BJ (cell line): ENCODE results near the gene SORBS2. TPM values are rescaled to one million over a fixed set of nuclear protein-coding genes. Genes with fewer than 3 reads are reported as not detected.

Experiments used
- CTCF ChIA-PET: fragments of 350-600 bp; formaldehyde crosslinking; extraction: SDS; loops from one replicate; lab custom pipeline; 2021; ENCODE audit warnings: antibody characterized with exemption, inconsistent platforms; lab: Yijun Ruan, JAX
- POLR2A ChIA-PET: fragments of 300-600 bp; sonication (Branson Sonifier 250); formaldehyde crosslinking; extraction: SDS; loops from one replicate; lab custom pipeline; 2021; ENCODE audit warnings: antibody characterized with exemption; lab: Charles Lee
- DNase-seq: peaks from one replicate; pipeline ENCODE4 v3.0.0-alpha.2; 2011; ENCODE audit warnings: low read depth
- H3K27me3 ChIP-seq: 2 replicates; pipeline ENCODE4 v1.6.0; 2011; ENCODE audit warnings: low read length; ENCODE audit not compliant: control insufficient read depth, insufficient read depth
- H3K36me3 ChIP-seq: 2 replicates; pipeline ENCODE4 v1.5.1; 2011; ENCODE audit warnings: low read length; ENCODE audit not compliant: control insufficient read depth, insufficient read depth
- H3K4me3 ChIP-seq: 2 replicates; pipeline ENCODE4 v1.5.1; 2011; ENCODE audit warnings: low read depth, mild to moderate bottlenecking, control low read depth, low read length
- CTCF ChIP-seq: IDR thresholded peaks from 2 replicates; pipeline ENCODE4 v1.5.1; 2011; ENCODE audit warnings: low read depth, mild to moderate bottlenecking, control low read depth, inconsistent platforms, low read length, moderate library complexity; ENCODE audit not compliant: insufficient read depth
- polyA plus RNA-seq: library from polyadenylated mRNA; depleted of rRNA; stranded (reverse); fragments of >200 nt; gene quantifications from 2 replicates; pipeline ENCODE4 v1.2.3, GENCODE V29; 2011

The SORBS2 gene
- polyA plus RNA-seq, 1 experiment = 9.1 TPM

- H3K4me3 ChIP-seq = no peak overlapping the region
- ChIA-PET POLR2A (no interaction called here), CTCF (interaction anchor here (0.6 to 0.7 kb wide), 2 partner anchors 18 to 952 kb away, joined by 3 read pairs; no protein-coding TSS in a partner anchor)
- H3K36me3 ChIP-seq = no peaks in the 10 kb centered on the region
- no peak for TF ChIP-seq CTCF
- DNase-seq = no peak
- no peaks in the 10 kb centered on the region for H3K27me3 ChIP-seq
Measured at GRCh38 chr4:185849664-185850550, 37.9 kb upstream of the SORBS2 start.

- ChIA-PET CTCF (no interaction called here), POLR2A (no interaction called here)
- Histone ChIP-seq H3K36me3 (no peaks in the 10 kb centered on the region), H3K27me3 (no peaks in the 10 kb centered on the region), H3K4me3 (no peak overlapping the region)
- peak; percentile 47 for DNase-seq
- no peak for TF ChIP-seq CTCF
Measured at GRCh38 chr4:185847352-185848097, 35.5 kb upstream of the SORBS2 start.

GRCh38 chr4:185846505-185847150 is 34.6 kb upstream of the SORBS2 start:
- Histone ChIP-seq H3K36me3 (no peaks in the 10 kb centered on the region), H3K4me3 (no peak overlapping the region), H3K27me3 (no peaks in the 10 kb centered on the region)
- DNase-seq = no peak
- ChIA-PET POLR2A (no interaction called here), CTCF (no interaction called here)
- no peak for TF ChIP-seq CTCF

GRCh38 chr4:185845966-185846365 is 34.0 kb upstream of the SORBS2 start:
- Histone ChIP-seq H3K36me3 (no peaks in the 10 kb centered on the region), H3K4me3 (no peak overlapping the region), H3K27me3 (no peaks in the 10 kb centered on the region)
- DNase-seq = no peak
- ChIA-PET POLR2A (no interaction called here), CTCF (no interaction called here)
- no peak for TF ChIP-seq CTCF

GRCh38 chr4:185841451-185841850 is 29.5 kb upstream of the SORBS2 start:
- no peak for DNase-seq
- TF ChIP-seq CTCF = no peak
- POLR2A ChIA-PET = no interaction called here
- CTCF ChIA-PET = no interaction called here
- Histone ChIP-seq H3K36me3 (no peaks in the 10 kb centered on the region), H3K4me3 (no peak overlapping the region), H3K27me3 (no peaks in the 10 kb centered on the region)
